Activated naive CD8-positive, alpha-beta T cell (primary cell): ENCODE measurements around the gene OR51B4.
"Not testable (repeated sequence)": the region's sequence is repeated elsewhere in the genome, so short reads cannot be mapped to it uniquely, and the experiment has no call there.

ENCODE experiments used
- H3K27ac Mint-ChIP-seq: one replicate; pipeline ENCODE4 v1.8.0; 2021; ENCODE audit warnings: mixed read lengths
- H3K27me3 Mint-ChIP-seq: one replicate; pipeline ENCODE4 v1.8.0; 2021; ENCODE audit warnings: mixed read lengths
- H3K36me3 Mint-ChIP-seq: one replicate; pipeline ENCODE4 v1.8.0; 2021; ENCODE audit warnings: mixed read lengths
- H3K4me1 Mint-ChIP-seq: one replicate; pipeline ENCODE4 v1.8.0; 2021; ENCODE audit warnings: low read depth, mixed read lengths
- H3K4me3 Mint-ChIP-seq: one replicate; pipeline ENCODE4 v1.8.0; 2021; ENCODE audit warnings: mild to moderate bottlenecking, mixed read lengths
- H3K9me3 Mint-ChIP-seq: one replicate; pipeline ENCODE4 v1.8.0; 2021; ENCODE audit warnings: low read depth, mixed read lengths

Gene OR51B4, protein sequence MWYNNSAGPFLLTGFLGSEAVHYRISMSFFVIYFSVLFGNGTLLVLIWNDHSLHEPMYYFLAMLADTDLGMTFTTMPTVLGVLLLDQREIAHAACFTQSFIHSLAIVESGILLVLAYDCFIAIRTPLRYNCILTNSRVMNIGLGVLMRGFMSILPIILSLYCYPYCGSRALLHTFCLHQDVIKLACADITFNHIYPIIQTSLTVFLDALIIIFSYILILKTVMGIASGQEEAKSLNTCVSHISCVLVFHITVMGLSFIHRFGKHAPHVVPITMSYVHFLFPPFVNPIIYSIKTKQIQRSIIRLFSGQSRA

GRCh38 chr11:5301846-5302245 lies at the start of gene OR51B4:
Gene OR51B4 (minus strand): TSS chr11:5301946. CDS start chr11:5301946, 0 bp downstream.
- Mint-ChIP-seq H3K27me3 (peaks cover 2% of the 10 kb centered on the region), H3K27ac (no peak within 1 kb of the TSS), H3K4me3 (no peak within 1 kb of the TSS), H3K9me3 (no peaks in the 10 kb centered on the region), H3K36me3 (no peaks in the 10 kb centered on the region), H3K4me1 (no peaks in the 10 kb centered on the region)

- H3K36me3 Mint-ChIP-seq = no peaks in the 10 kb centered on the region
- no peaks in the 10 kb centered on the region for H3K4me1 Mint-ChIP-seq
- H3K27me3 Mint-ChIP-seq = peaks cover 3% of the 10 kb centered on the region
- H3K9me3 Mint-ChIP-seq = peaks cover under 1% of the 10 kb centered on the region
- H3K4me3 Mint-ChIP-seq = no peak within 1 kb of the TSS
- no peak within 1 kb of the TSS for H3K27ac Mint-ChIP-seq
Observed at GRCh38 chr11:5351208-5351607, 49.5 kb upstream of the OR51B4 start, which contains the start of gene OR51B6. Gene OR51B6 (plus strand): TSS chr11:5351508. CDS start chr11:5351508, 0 bp downstream.

GRCh38 chr11:5349550-5349949 lies 47.8 kb upstream of the OR51B4 start:
- no peaks in the 10 kb centered on the region for H3K9me3 Mint-ChIP-seq
- H3K36me3 Mint-ChIP-seq = no peaks in the 10 kb centered on the region
- no peak overlapping the region for H3K27ac Mint-ChIP-seq
- H3K4me1 Mint-ChIP-seq = no peaks in the 10 kb centered on the region
- no peak overlapping the region for H3K4me3 Mint-ChIP-seq
- peaks cover 3% of the 10 kb centered on the region for H3K27me3 Mint-ChIP-seq

DNA sequence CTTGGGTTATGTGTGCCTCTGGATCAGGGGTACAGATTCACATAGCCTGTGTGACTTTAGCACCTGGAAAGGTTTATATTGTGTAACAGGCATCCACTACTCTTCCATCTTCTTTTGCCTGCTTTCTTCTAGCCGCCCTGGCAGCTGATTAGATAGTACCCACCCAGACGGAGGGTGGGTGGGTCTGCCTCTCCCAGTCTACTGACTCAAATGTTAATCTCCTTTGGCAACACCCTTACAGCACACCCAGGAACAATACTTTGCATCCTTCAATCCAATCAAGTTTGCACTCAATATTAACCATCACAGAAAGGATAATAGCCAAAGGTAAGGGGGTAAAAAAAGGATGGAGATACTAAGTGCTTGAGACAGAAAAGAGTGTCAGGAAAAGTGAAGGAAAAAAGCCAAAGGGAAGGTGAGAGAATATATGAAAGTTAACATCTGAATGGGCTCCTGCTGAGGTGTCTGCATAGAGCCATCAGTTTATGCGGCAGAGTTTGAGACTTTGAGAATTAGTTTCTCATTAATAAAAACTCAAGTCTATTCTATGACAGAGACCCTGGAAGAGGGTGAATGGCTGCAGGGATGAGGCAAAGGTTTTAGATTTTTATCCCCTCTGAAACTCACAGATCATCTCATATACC lies 46.9 kb upstream of the OR51B4 start:
- no peak overlapping the region for H3K4me3 Mint-ChIP-seq
- no peaks in the 10 kb centered on the region for H3K4me1 Mint-ChIP-seq
- H3K36me3 Mint-ChIP-seq = no peaks in the 10 kb centered on the region
- no peaks in the 10 kb centered on the region for H3K9me3 Mint-ChIP-seq
- H3K27ac Mint-ChIP-seq = no peak overlapping the region
- peaks cover 3% of the 10 kb centered on the region for H3K27me3 Mint-ChIP-seq

DNA sequence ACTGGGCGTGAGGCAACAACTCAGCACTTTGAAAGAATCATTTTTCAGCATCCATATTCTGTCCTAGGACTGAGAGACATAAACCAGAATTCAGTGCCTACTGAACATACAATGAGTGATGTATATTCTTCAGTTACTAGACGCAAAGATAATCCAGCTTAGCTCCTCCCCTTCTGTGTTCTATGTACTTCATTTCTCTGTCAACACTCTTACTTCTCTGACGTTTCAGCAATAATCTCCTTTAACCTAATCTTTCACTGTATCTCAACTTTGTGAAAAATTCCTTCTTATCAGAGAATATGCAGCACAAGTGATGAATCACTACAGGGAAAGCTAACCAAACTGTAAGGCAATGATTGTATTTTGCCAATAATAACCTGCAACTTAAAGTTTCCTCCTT lies 44.1 kb upstream of the OR51B4 start:
- no peaks in the 10 kb centered on the region for H3K4me1 Mint-ChIP-seq
- H3K9me3 Mint-ChIP-seq = no peaks in the 10 kb centered on the region
- H3K27ac Mint-ChIP-seq = no peak overlapping the region
- H3K36me3 Mint-ChIP-seq = no peaks in the 10 kb centered on the region
- H3K27me3 Mint-ChIP-seq = peaks cover 2% of the 10 kb centered on the region
- no peak overlapping the region for H3K4me3 Mint-ChIP-seq

- no peaks in the 10 kb centered on the region for H3K36me3 Mint-ChIP-seq
- H3K4me1 Mint-ChIP-seq = no peaks in the 10 kb centered on the region
- H3K9me3 Mint-ChIP-seq = no peaks in the 10 kb centered on the region
- H3K27me3 Mint-ChIP-seq = peaks cover 2% of the 10 kb centered on the region
- no peak within 1 kb of the TSS for H3K4me3 Mint-ChIP-seq
- no peak within 1 kb of the TSS for H3K27ac Mint-ChIP-seq
Observed at GRCh38 chr11:5343474-5344335, 42.0 kb upstream of the OR51B4 start, which contains the start of gene OR51B5. Gene OR51B5 (minus strand): TSS chr11:5343524. CDS start chr11:5343524, 0 bp downstream.

GRCh38 chr11:5339771-5340322 lies 38.1 kb upstream of the OR51B4 start:
- Mint-ChIP-seq H3K27ac (no peak overlapping the region), H3K4me1 (no peaks in the 10 kb centered on the region), H3K4me3 (no peak overlapping the region), H3K9me3 (no peaks in the 10 kb centered on the region), H3K27me3 (peaks cover 3% of the 10 kb centered on the region), H3K36me3 (no peaks in the 10 kb centered on the region)

- H3K9me3 Mint-ChIP-seq, H3K36me3 Mint-ChIP-seq, H3K27ac Mint-ChIP-seq, H3K4me3 Mint-ChIP-seq, H3K4me1 Mint-ChIP-seq, H3K27me3 Mint-ChIP-seq: not testable (repeated sequence)
Observed at GRCh38 chr11:5337253-5337652, 35.5 kb upstream of the OR51B4 start.

- Mint-ChIP-seq H3K9me3 (no peaks in the 10 kb centered on the region), H3K27ac (no peak overlapping the region), H3K36me3 (no peaks in the 10 kb centered on the region), H3K4me1 (no peaks in the 10 kb centered on the region), H3K4me3 (no peak overlapping the region), H3K27me3 (peaks cover 3% of the 10 kb centered on the region)
Observed at GRCh38 chr11:5336331-5336730, 34.6 kb upstream of the OR51B4 start.

DNA sequence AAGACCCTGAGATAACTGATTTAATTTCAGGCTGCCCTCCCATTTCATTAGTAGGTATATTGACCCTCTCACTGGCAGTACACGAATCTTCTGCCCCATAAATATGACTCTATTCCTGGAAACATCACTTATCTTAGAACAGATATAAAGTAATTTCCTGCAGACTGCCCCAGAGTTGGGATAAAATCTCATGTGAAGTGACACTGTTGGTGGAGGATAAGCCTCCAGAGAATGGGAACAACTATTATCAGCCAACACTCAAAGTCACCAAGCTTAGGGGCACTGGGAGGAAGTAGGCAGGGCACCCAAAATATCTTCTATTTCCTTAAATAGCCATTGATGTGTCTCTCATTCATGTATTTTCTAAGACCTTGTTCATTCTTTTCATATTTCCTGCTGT lies 33.4 kb upstream of the OR51B4 start:
- Mint-ChIP-seq H3K36me3 (no peaks in the 10 kb centered on the region), H3K27me3 (peaks cover 3% of the 10 kb centered on the region), H3K4me3 (no peak overlapping the region), H3K27ac (no peak overlapping the region), H3K9me3 (no peaks in the 10 kb centered on the region), H3K4me1 (no peaks in the 10 kb centered on the region)

GRCh38 chr11:5324197-5324596 lies 22.5 kb upstream of the OR51B4 start, which contains the start of gene OR51B2:
Gene OR51B2 (minus strand): TSS chr11:5324297. CDS start chr11:5324297, 0 bp downstream.
- no peak within 1 kb of the TSS for H3K27ac Mint-ChIP-seq
- H3K9me3 Mint-ChIP-seq = no peaks in the 10 kb centered on the region
- H3K36me3 Mint-ChIP-seq = no peaks in the 10 kb centered on the region
- no peaks in the 10 kb centered on the region for H3K4me1 Mint-ChIP-seq
- H3K4me3 Mint-ChIP-seq = no peak within 1 kb of the TSS
- no peaks in the 10 kb centered on the region for H3K27me3 Mint-ChIP-seq

DNA sequence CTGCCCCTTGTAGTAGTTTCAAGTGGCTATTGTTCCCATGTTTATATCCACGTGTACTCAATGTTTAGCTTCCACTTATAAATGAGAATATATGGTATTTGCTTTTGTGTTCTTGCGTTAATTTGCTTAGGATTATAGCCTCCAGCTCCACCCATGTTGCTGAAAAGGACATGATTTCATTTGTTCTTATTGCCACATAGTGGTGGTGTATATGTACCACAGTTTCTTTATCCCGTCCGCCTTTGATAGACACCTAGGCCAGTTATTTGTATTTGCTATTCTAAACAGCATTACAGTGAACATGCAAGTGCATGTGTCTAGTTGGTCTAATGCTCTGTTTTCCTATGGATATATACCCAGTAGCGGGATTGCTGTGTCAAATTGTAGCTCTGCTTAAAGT lies 15.5 kb upstream of the OR51B4 start:
- Mint-ChIP-seq H3K27ac (no peak overlapping the region), H3K27me3 (peaks cover 3% of the 10 kb centered on the region), H3K4me3 (no peak overlapping the region), H3K9me3 (no peaks in the 10 kb centered on the region), H3K4me1 (no peaks in the 10 kb centered on the region), H3K36me3 (no peaks in the 10 kb centered on the region)

DNA sequence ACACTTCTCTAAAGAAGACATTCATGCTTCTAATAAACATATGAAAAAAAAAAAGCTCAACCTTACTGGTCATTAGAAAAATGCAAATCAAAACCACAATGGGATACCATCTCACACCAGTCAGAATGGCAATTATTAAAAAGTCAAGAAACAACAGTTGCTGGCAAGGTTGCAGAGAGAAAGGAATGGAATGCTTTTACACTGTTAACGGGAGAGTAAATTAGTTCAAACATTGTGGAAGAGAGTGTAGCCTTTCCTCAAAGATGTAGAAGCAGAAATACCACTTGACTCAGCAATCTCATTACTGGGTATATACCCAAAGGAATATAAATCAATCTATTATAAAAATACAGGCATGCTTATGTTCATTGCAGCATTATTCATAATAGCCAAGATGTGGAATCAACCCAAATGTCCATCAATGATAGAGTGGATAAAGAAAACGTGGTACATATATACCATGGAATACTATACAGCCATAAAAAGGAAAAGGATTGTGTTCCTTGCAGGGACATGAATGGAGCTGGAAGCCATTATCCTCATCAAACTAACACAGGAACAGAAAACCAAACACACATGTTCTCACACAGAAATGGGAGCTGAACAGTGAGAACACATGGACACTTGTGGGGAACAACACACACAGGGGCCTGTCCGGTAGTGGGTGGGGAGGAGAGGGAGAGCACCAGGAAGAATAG lies 11.7 kb upstream of the OR51B4 start:
- not testable (repeated sequence) for H3K36me3 Mint-ChIP-seq, H3K4me1 Mint-ChIP-seq, H3K4me3 Mint-ChIP-seq, H3K27me3 Mint-ChIP-seq, H3K27ac Mint-ChIP-seq, H3K9me3 Mint-ChIP-seq

DNA sequence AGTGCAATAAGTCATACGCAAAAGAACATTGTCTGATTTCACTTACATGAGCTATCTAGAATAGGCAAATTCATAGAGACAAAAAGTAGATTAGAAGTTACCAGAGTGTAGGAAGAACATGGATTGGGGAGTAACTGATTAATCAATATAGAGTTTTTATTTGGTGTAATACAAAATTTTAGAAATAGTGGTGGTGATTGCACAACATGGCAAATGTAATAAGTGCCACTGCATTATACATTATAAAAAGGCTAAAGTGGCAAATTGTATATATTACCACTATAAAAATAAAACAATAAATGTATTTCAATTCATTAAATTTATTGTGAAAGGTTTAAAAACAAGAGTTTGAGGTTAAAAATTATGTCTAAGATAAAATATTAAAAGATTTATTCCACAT lies 8.7 kb upstream of the OR51B4 start:
- H3K36me3 Mint-ChIP-seq = no peaks in the 10 kb centered on the region
- peaks cover 1% of the 10 kb centered on the region for H3K27me3 Mint-ChIP-seq
- H3K4me1 Mint-ChIP-seq = no peaks in the 10 kb centered on the region
- no peak overlapping the region for H3K27ac Mint-ChIP-seq
- H3K4me3 Mint-ChIP-seq = no peak overlapping the region
- no peaks in the 10 kb centered on the region for H3K9me3 Mint-ChIP-seq
